ENCODE results near the gene KCNIP4.

DNA sequence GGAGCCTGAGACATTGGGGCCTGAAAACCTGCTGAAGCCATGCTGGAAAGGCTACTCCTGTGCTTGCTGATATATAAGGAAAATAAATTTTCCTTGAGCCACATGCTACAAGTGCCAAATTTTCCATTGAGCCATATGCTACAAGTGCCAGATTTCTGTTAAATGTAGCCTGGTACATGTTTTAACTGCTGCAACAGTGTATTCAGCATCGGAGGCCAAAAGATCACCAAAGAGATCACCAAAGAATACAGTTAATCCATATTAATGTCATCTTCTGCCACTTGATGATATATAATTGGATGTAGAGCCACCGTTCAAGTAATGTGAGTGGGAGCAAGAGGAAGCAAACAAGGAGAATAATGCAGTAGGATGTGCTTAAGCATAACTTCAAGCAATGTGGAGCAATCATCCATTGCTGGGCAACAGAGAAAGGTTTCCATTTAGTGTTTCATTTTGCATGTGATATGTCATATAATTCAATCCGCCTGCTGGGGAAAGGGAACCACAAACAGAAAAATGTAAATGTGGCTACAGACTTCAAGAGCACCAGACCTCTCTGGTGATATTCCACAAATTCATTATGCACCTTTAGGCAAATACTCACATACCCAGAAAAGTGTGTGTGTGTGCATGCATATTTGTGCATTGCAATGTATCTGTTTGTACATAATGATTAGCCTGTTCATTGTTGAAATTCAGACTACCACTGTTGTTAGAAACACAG, 295.9 kb downstream of the KCNIP4 start:
- TF ChIP-seq, protein P1, sequence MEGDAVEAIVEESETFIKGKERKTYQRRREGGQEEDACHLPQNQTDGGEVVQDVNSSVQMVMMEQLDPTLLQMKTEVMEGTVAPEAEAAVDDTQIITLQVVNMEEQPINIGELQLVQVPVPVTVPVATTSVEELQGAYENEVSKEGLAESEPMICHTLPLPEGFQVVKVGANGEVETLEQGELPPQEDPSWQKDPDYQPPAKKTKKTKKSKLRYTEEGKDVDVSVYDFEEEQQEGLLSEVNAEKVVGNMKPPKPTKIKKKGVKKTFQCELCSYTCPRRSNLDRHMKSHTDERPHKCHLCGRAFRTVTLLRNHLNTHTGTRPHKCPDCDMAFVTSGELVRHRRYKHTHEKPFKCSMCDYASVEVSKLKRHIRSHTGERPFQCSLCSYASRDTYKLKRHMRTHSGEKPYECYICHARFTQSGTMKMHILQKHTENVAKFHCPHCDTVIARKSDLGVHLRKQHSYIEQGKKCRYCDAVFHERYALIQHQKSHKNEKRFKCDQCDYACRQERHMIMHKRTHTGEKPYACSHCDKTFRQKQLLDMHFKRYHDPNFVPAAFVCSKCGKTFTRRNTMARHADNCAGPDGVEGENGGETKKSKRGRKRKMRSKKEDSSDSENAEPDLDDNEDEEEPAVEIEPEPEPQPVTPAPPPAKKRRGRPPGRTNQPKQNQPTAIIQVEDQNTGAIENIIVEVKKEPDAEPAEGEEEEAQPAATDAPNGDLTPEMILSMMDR (conservative IDR thresholded peaks at IDR 0.05) = no peak
- no peak for TF ChIP-seq EZH2 (IDR thresholded peaks at IDR 0.05; ENCODE audit: low read depth)
